Measurements from ENCODE around the gene CATSPERE.

- TF ChIP-seq CTCF (IDR thresholded peaks at IDR 0.05): no peak
- TF ChIP-seq POLR2A (IDR thresholded peaks at IDR 0.05): no peak
These were observed 217.6 kb downstream of the CATSPERE start for GRCh38 chr1:244678697-244679096.

All from adrenal gland (tissue), 5 donors.